HepG2 (cell line): Measurements from ENCODE around the gene C2orf42. TPM values are rescaled to one million over a fixed set of nuclear protein-coding genes. Genes with fewer than 3 reads are reported as not detected.
"Not testable (repeated sequence)": the region's sequence is repeated elsewhere in the genome, so short reads cannot be mapped to it uniquely, and the experiment has no call there.

ENCODE experiments used
- ATAC-seq: fragments of 200-7000 bp; cut with Tn5 transposase; 3 replicates; pipeline ENCODE4 v1.9.1; 2020; ENCODE audit warnings: mild to moderate bottlenecking, moderate library complexity
- BruUV-seq: library from RNA; stranded (reverse); fragments of 400-500 nt; replicated peaks from 2 replicates; lab custom pipeline; 2021; lab: Mats Ljungman, UMichigan
- CTCF ChIA-PET: fragments of 300-600 bp; formaldehyde crosslinking; extraction: SDS; loops from one replicate; lab custom pipeline; 2021; ENCODE audit warnings: low total read pairs, inconsistent platforms, low intra/inter-chr PET ratio; lab: Yijun Ruan, JAX
- POLR2A ChIA-PET: fragments of 350-600 bp; sonication (Branson Sonifier 250); formaldehyde crosslinking; loops from one replicate; lab custom pipeline; 2020; ENCODE audit warnings: antibody characterized with exemption, inconsistent platforms; lab: Yijun Ruan, JAX
- DNase-seq: peaks from one replicate; pipeline ENCODE4 v3.0.0-alpha.2; 2015; ENCODE audit warnings: low spot score
- FAIRE-seq: peaks from 3 replicates; lab custom pipeline; 2011; peaks lifted over from hg19 to GRCh38; lab: Jason Lieb, UNC
- H2AFZ ChIP-seq: one replicate; pipeline ENCODE4 v1.6.1; 2011; ENCODE audit warnings: low read length, inconsistent platforms
- H3K27ac ChIP-seq: fragments of 300-600 bp; 3 replicates; pipeline ENCODE4 v1.8.0; 2011; ENCODE audit warnings: mixed run types, mild to moderate bottlenecking, mixed read lengths, low read length, inconsistent platforms; ENCODE audit not compliant: insufficient read depth; ENCODE audit errors: extremely low read length
- H3K27me3 ChIP-seq, 2 experiments: fragments of 200-600 bp in 1 of 2; 2 replicates in 1 of 2; 3 replicates in 1 of 2; pipeline versions ENCODE4 v1.6.0 to v1.8.0; 2011; ENCODE audit warnings: low read length in 2 of 2, mild to moderate bottlenecking in 2 of 2, moderate library complexity in 2 of 2, inconsistent platforms in 1 of 2; ENCODE audit not compliant: insufficient read depth in 2 of 2, control insufficient read depth in 1 of 2
- H3K36me3 ChIP-seq, 2 experiments: fragments of 200-600 bp in 1 of 2; replicated peaks in 1 of 2; 2 replicates in 1 of 2; 3 replicates in 1 of 2; pipeline versions ENCODE4 v1.5.1 to v1.8.0; 2011; ENCODE audit warnings: low read length in 2 of 2, inconsistent platforms in 1 of 2; ENCODE audit not compliant: insufficient read depth in 2 of 2, control insufficient read depth in 1 of 2
- H3K4me1 ChIP-seq: 2 replicates; pipeline ENCODE4 v1.5.1; 2012; ENCODE audit warnings: low read length, inconsistent platforms; ENCODE audit not compliant: insufficient read depth
- H3K4me2 ChIP-seq: 2 replicates; pipeline ENCODE4 v1.6.0; 2011; ENCODE audit warnings: low read depth, low read length, inconsistent platforms
- H3K4me3 ChIP-seq, 3 experiments: fragments of 200-600 bp in 1 of 3; sonication (generic), shearing (Covaris generic) in 1 of 3; replicated peaks in 1 of 3; 2 replicates each; pipeline ENCODE4 v1.5.1; 2011 to 2016; ENCODE audit warnings: low read length in 3 of 3, inconsistent platforms in 2 of 3, low read depth in 2 of 3, mild to moderate bottlenecking in 2 of 3, control low read depth in 1 of 3, mixed read lengths in 1 of 3; ENCODE audit not compliant: insufficient read depth in 1 of 3
- H3K79me2 ChIP-seq: one replicate; pipeline ENCODE4 v1.6.1; 2011; ENCODE audit warnings: low read length, inconsistent platforms; ENCODE audit not compliant: insufficient read depth
- H3K9ac ChIP-seq: 2 replicates; pipeline ENCODE4 v1.6.0; 2011; ENCODE audit warnings: mild to moderate bottlenecking, low read depth, low read length, inconsistent platforms; ENCODE audit not compliant: insufficient read depth
- H3K9me3 ChIP-seq: 2 replicates; pipeline ENCODE4 v1.5.1; 2012; ENCODE audit warnings: mild to moderate bottlenecking, low read length
- H4K20me1 ChIP-seq: 2 replicates; pipeline ENCODE4 v1.6.0; 2011; ENCODE audit warnings: inconsistent platforms, mild to moderate bottlenecking, low read length, moderate library complexity; ENCODE audit not compliant: insufficient read depth
- AKAP8 ChIP-seq: sonication (generic); formaldehyde crosslinking; IDR thresholded peaks from 2 replicates; pipeline ENCODE4 v1.5.1; 2020; ENCODE audit warnings: mild to moderate bottlenecking, missing genetic modification reagents
- CEBPB ChIP-seq: IDR thresholded peaks from 2 replicates; pipeline ENCODE4 v1.6.1; 2011; ENCODE audit warnings: low read depth, low read length, improper control_type of control experiment, borderline replicate concordance
- GABPB1 ChIP-seq: IDR thresholded peaks from 2 replicates; pipeline ENCODE4 v1.6.1; 2016; ENCODE audit warnings: mild to moderate bottlenecking, missing genetic modification reagents, moderate library complexity, missing compliant biosample characterization
- NFE2L2 ChIP-seq: fragments of 150-350 bp; IDR thresholded peaks from 2 replicates; pipeline ENCODE4 v1.6.1; 2014; ENCODE audit warnings: low read length
- PTBP1 ChIP-seq: fragments of 200-400 bp; formaldehyde crosslinking; IDR thresholded peaks from 2 replicates; pipeline ENCODE4 v1.6.1; 2018; ENCODE audit warnings: low read length, low read depth; ENCODE audit not compliant: poor library complexity, severe bottlenecking
- TAF15 ChIP-seq: fragments of 200-400 bp; formaldehyde crosslinking; IDR thresholded peaks from one replicate; pipeline ENCODE4 v1.6.1; 2018; ENCODE audit warnings: mild to moderate bottlenecking, low read depth, low read length; ENCODE audit not compliant: poor library complexity, severe bottlenecking
- THAP11 ChIP-seq: IDR thresholded peaks from 2 replicates; pipeline ENCODE4 v1.6.1; 2016; ENCODE audit warnings: missing biosample characterization, missing genetic modification reagents
- ZBTB21 ChIP-seq: sonication (generic); formaldehyde crosslinking; IDR thresholded peaks from 2 replicates; pipeline ENCODE4 v1.4.0; 2020; ENCODE audit warnings: missing genetic modification reagents
- ZNF451 ChIP-seq: sonication (generic); formaldehyde crosslinking; IDR thresholded peaks from 2 replicates; pipeline ENCODE4 v1.5.0; 2020; ENCODE audit warnings: mild to moderate bottlenecking, missing genetic modification reagents
- ZNF607 ChIP-seq: sonication (generic); formaldehyde crosslinking; IDR thresholded peaks from 2 replicates; pipeline ENCODE4 v1.5.1; 2020; ENCODE audit warnings: missing genetic modification reagents, mild to moderate bottlenecking, borderline replicate concordance
- ZNF770 ChIP-seq: sonication (generic); formaldehyde crosslinking; IDR thresholded peaks from 2 replicates; pipeline ENCODE4 v1.5.0; 2020; ENCODE audit warnings: mild to moderate bottlenecking, missing genetic modification reagents
- WGBS: methylation state at CpG from one replicate; pipeline ENCODE4 v1.1.6; 2017; ENCODE audit warnings: low lambda C conversion rate; 5-methylcytosine and 5-hydroxymethylcytosine counted together
- in situ Hi-C: cut with HindIII; loops from 2 replicates; pipeline ENCODE4 v1.10.0; 2017; ENCODE audit warnings: low pct_unique_long_range_greater_than_20kb; ENCODE audit not compliant: extremely low pct_ligation_motif_present
- intact Hi-C: fragments of 100-400 bp; cut with micrococcal nuclease; formaldehyde crosslinking; loops from one replicate; pipeline ENCODE4 v1.10.0; 2022; ENCODE audit not compliant: unreplicated experiment
- polyA plus RNA-seq, 8 experiments: library from polyadenylated mRNA; depleted of rRNA in 3 of 8; stranded (reverse) in 7 of 8; unstranded in 1 of 8; fragments of >200 nt; fragmentation: Illumina TruSeq in 4 of 8; extraction: Trizol in 4 of 8; gene quantifications; 2 replicates each; pipeline versions ENCODE4 v1.2.1 to v1.2.3, GENCODE V29; 2011 to 2016; ENCODE audit warnings: low read depth in 4 of 8, missing spikeins in 1 of 8, mixed read lengths in 1 of 8; ENCODE audit not compliant: insufficient read depth in 1 of 8
- total RNA-seq, 5 experiments: library from RNA; depleted of rRNA; stranded (reverse); fragments of >200 nt; fragmentation: Illumina TruSeq; extraction: Trizol; gene quantifications; 2 replicates each; pipeline ENCODE4 v1.2.3, GENCODE V29; 2016; ENCODE audit warnings: low read depth in 1 of 5
- TF ChIP-seq, protein P1 (sequence below): IDR thresholded peaks from 2 replicates; pipeline ENCODE4 v1.6.1; 2012; ENCODE audit warnings: low read length, improper control_type of control experiment

C2orf42 gene
- total and polyA plus RNA-seq, 2 of the 13 experiments (the other 11 are each of a cell fraction or from before 2014, with no cell fraction given) = 9.3 to 9.9 TPM

GRCh38 chr2:70187170-70187569, 3.6 kb downstream of the C2orf42 start:
- DNase-seq, H3K79me2 ChIP-seq, intact Hi-C loops, H3K4me3 ChIP-seq, H3K36me3 ChIP-seq, H3K27me3 ChIP-seq, H4K20me1 ChIP-seq, H3K9me3 ChIP-seq, H3K9ac ChIP-seq, CTCF ChIA-PET, FAIRE-seq, H3K27ac ChIP-seq, BruUV-seq, H2AFZ ChIP-seq, ATAC-seq: not testable (repeated sequence)
- H3K4me1 ChIP-seq = peaks cover 33% of the 10 kb centered on the region
- 97% methylated on average over 9 of the region's 9 CpGs for WGBS
- POLR2A ChIA-PET = interaction anchor here (1.7 kb wide), 1 partner anchor 45 kb away, joined by 4 read pairs; no protein-coding TSS in a partner anchor
- TF ChIP-seq ZNF770 (CRISPR knock-in tag) (peak; percentile 80), CEBPB (0 out of 2 replicates have a peak, but pooled peaks have one; percentile 12), GABPB1 (0 out of 2 replicates have a peak, but pooled peaks have one; percentile 18)
- TF ChIP-seq, all 625 proteins: peak for 3; not testable (repeated sequence) for 622
- H3K4me2 ChIP-seq, in situ Hi-C loops: not testable (repeated sequence)

- WGBS = 96% methylated on average over 4 of the region's 4 CpGs
- H3K79me2 ChIP-seq = no peaks in the 10 kb centered on the region
- intact Hi-C loops (no loop called here), in situ Hi-C loops (no loop called here)
- H3K9ac ChIP-seq = no peak overlapping the region
- no peak overlapping the region for H2AFZ ChIP-seq
- no peak overlapping the region for H3K4me3 ChIP-seq
- no TSS peak for BruUV-seq
- H3K4me2 ChIP-seq = no peak overlapping the region
- H4K20me1 ChIP-seq = no peaks in the 10 kb centered on the region
- no peak overlapping the region for H3K27ac ChIP-seq
- ATAC-seq (no peak), DNase-seq (no peak), FAIRE-seq (no peak)
- peaks cover 2% of the 10 kb centered on the region for H3K4me1 ChIP-seq
- H3K36me3 ChIP-seq = peaks cover 8 to 21% of the 10 kb centered on the region in 2 experiments; a peak in 4 of 5 replicates
- CTCF ChIA-PET = no interaction called here
- POLR2A ChIA-PET = interaction anchor here (2.2 kb wide), 1 partner anchor 8 kb away, joined by 13 read pairs; the partner anchor contains the start of gene C2orf42
- H3K27me3 ChIP-seq = no peaks in the 10 kb centered on the region
- H3K9me3 ChIP-seq = no peaks in the 10 kb centered on the region
- TF ChIP-seq ZNF451 (CRISPR knock-in tag) (no peak), ZBTB21 (CRISPR knock-in tag) (no peak), THAP11 (CRISPR knock-in tag) (no peak), PTBP1 (no peak), AKAP8 (CRISPR knock-in tag) (no peak), TAF15 (no peak), NFE2L2 (no peak), ZNF607 (CRISPR knock-in tag) (no peak)
- TF ChIP-seq, protein P1, sequence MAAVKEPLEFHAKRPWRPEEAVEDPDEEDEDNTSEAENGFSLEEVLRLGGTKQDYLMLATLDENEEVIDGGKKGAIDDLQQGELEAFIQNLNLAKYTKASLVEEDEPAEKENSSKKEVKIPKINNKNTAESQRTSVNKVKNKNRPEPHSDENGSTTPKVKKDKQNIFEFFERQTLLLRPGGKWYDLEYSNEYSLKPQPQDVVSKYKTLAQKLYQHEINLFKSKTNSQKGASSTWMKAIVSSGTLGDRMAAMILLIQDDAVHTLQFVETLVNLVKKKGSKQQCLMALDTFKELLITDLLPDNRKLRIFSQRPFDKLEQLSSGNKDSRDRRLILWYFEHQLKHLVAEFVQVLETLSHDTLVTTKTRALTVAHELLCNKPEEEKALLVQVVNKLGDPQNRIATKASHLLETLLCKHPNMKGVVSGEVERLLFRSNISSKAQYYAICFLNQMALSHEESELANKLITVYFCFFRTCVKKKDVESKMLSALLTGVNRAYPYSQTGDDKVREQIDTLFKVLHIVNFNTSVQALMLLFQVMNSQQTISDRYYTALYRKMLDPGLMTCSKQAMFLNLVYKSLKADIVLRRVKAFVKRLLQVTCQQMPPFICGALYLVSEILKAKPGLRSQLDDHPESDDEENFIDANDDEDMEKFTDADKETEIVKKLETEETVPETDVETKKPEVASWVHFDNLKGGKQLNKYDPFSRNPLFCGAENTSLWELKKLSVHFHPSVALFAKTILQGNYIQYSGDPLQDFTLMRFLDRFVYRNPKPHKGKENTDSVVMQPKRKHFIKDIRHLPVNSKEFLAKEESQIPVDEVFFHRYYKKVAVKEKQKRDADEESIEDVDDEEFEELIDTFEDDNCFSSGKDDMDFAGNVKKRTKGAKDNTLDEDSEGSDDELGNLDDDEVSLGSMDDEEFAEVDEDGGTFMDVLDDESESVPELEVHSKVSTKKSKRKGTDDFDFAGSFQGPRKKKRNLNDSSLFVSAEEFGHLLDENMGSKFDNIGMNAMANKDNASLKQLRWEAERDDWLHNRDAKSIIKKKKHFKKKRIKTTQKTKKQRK = no peak
Observed at GRCh38 chr2:70182689-70183088, 8.1 kb downstream of the C2orf42 start.
